ENCODE results near the gene FAM111B.

GRCh38 chr11:59078435-59078834 is 28.6 kb upstream of the FAM111B start:
- TF ChIP-seq POLR2A (IDR thresholded peaks at IDR 0.05) (no peak), CTCF (IDR thresholded peaks at IDR 0.05) (no peak), POLR2AphosphoS5 (IDR thresholded peaks at IDR 0.05) (no peak), EP300 (IDR thresholded peaks at IDR 0.05) (no peak)

Data from sigmoid colon (tissue), 4 donors.